Hepatocyte (in vitro differentiated cells): Measurements from ENCODE around the gene MX1.

Experiments used
- CTCF ChIP-seq: fragments of 200-600 bp; sonication (generic); IDR thresholded peaks from 2 replicates; pipeline ENCODE4 v1.5.1; 2016; ENCODE audit warnings: antibody characterized with exemption, mild to moderate bottlenecking; ENCODE audit not compliant: poor library complexity
- EZH2 ChIP-seq: fragments of 200-600 bp; sonication (generic); IDR thresholded peaks from 2 replicates; pipeline ENCODE4 v1.6.1; 2016; ENCODE audit warnings: antibody characterized with exemption, mild to moderate bottlenecking, borderline replicate concordance
- EZH2phosphoT487 ChIP-seq: fragments of 200-600 bp; sonication (generic); IDR thresholded peaks from one replicate; pipeline ENCODE4 v1.6.1; 2018; ENCODE audit warnings: antibody characterized with exemption, mild to moderate bottlenecking, low read depth, moderate library complexity; ENCODE audit not compliant: unreplicated experiment, severe bottlenecking

- TF ChIP-seq CTCF (no peak), EZH2 (no peak), EZH2phosphoT487 (no peak)
Measured at GRCh38 chr21:41482980-41483379, 56.9 kb downstream of the MX1 start.
